ENCODE measurements around the gene VPS54. TPM values are rescaled to one million over a fixed set of nuclear protein-coding genes. Genes with fewer than 3 reads are reported as not detected.

The VPS54 gene
- total RNA-seq, 1 experiment from 2014 or later, result 12.4 TPM

GRCh38 chr2:63881205-63881604 lies 138.0 kb downstream of the VPS54 start:
- no peak overlapping the region for H3K4me2 ChIP-seq (ENCODE audit: low read length)
- H3K9me3 ChIP-seq (ENCODE audit: control insufficient read depth in 1 of 2, insufficient read depth in 1 of 2, low read depth in 1 of 2, low read length in 2 of 2), result no peaks in the 10 kb centered on the region
- ATAC-seq (no peak), DNase-seq (ENCODE audit: low read depth, low spot score) (no peak)
- ChIA-PET POLR2A (no interaction called here), CTCF (no interaction called here), RAD21 (ENCODE audit: low non-redundant PET in 1 of 2, low total read pairs in 2 of 2, uncharacterized antibody in 2 of 2, unreplicated experiment in 2 of 2) (no interaction called here)
- no TSS peak for BruUV-seq (replicated peaks)
- no peaks in the 10 kb centered on the region for H3K79me2 ChIP-seq (ENCODE audit: insufficient read depth, low read length)
- H3K36me3 ChIP-seq (ENCODE audit: control insufficient read depth in 1 of 2, insufficient read depth in 2 of 2, low read length in 2 of 2), result no peaks in the 10 kb centered on the region; a peak in 3 of 4 replicates
- no peaks in the 10 kb centered on the region for H3K27me3 ChIP-seq (ENCODE audit: insufficient read depth, low read length)
- no peak for TF ChIP-seq ZFX (IDR thresholded peaks at IDR 0.05)
- no peak for TF ChIP-seq SRF (IDR thresholded peaks at IDR 0.05; ENCODE audit: low read depth)
- TF ChIP-seq ZNF274 (IDR thresholded peaks at IDR 0.05; ENCODE audit: low read depth, low read length), result no peak
- TF ChIP-seq TCF7L2 (IDR thresholded peaks at IDR 0.05; ENCODE audit: borderline replicate concordance, extremely low read depth, insufficient read depth, insufficient read length), result no peak
- no peak for TF ChIP-seq MAX (IDR thresholded peaks at IDR 0.05)
- no peak for TF ChIP-seq FOSL1 (IDR thresholded peaks at IDR 0.05; ENCODE audit: low read depth)
- no peak for TF ChIP-seq CTCF (IDR thresholded peaks at IDR 0.05 in 2 of 3, conservative IDR thresholded peaks at IDR 0.05 in 1 of 3; ENCODE audit: borderline replicate concordance in 1 of 3, insufficient read depth in 1 of 3, low read depth in 2 of 3, low read length in 2 of 3)
- TF ChIP-seq SP1 (IDR thresholded peaks at IDR 0.05; ENCODE audit: low read depth), result no peak
- TF ChIP-seq YY1 (IDR thresholded peaks at IDR 0.05; ENCODE audit: extremely low read depth, insufficient replicate concordance, low read depth, low read length), result no peak
- no peak for TF ChIP-seq EZH2 (IDR thresholded peaks at IDR 0.05)
- TF ChIP-seq JUND (IDR thresholded peaks at IDR 0.05), result no peak
- TF ChIP-seq ELF1 (IDR thresholded peaks at IDR 0.05; ENCODE audit: borderline replicate concordance, low read depth), result no peak
- no peak for TF ChIP-seq ZBTB33 (IDR thresholded peaks at IDR 0.05; ENCODE audit: extremely low read depth, insufficient replicate concordance, low read length)
- no peak for TF ChIP-seq REST (IDR thresholded peaks at IDR 0.05; ENCODE audit: low read depth)
- TF ChIP-seq POLR2A (IDR thresholded peaks at IDR 0.05; ENCODE audit: borderline replicate concordance, extremely low read depth, insufficient read depth, insufficient read length), result no peak
- TF ChIP-seq CEBPB (IDR thresholded peaks at IDR 0.05; ENCODE audit: low read depth), result no peak
- no peak for TF ChIP-seq CBX3 (IDR thresholded peaks at IDR 0.05; ENCODE audit: low read depth)
- no peak overlapping the region for H3K4me3 ChIP-seq (replicated peaks in 1 of 2; ENCODE audit: low read depth in 1 of 2, low read length in 2 of 2)
- intact Hi-C loops (cut with micrococcal nuclease), result loop anchor here (10.0 kb wide), 1 partner anchor 296 kb away; the partner anchor contains the start of genes MDH1 and WDPCP
- H3K9me2 ChIP-seq (ENCODE audit: insufficient read depth), result no peaks in the 10 kb centered on the region
- H4K20me1 ChIP-seq (ENCODE audit: insufficient read depth), result no peaks in the 10 kb centered on the region
- no peak overlapping the region for H2AFZ ChIP-seq (ENCODE audit: low read depth, low read length, poor library complexity, severe bottlenecking)
- no peak overlapping the region for H3K9ac ChIP-seq (ENCODE audit: low read length)
- no peak overlapping the region for H3K27ac ChIP-seq (ENCODE audit: low read depth, low read length)
- no peaks in the 10 kb centered on the region for H3K4me1 ChIP-seq (ENCODE audit: control insufficient read depth in 1 of 2, insufficient read depth in 2 of 2, low read length in 2 of 2)
